K562 (cell line): ENCODE measurements around the gene RCOR1. TPM values are rescaled to one million over a fixed set of nuclear protein-coding genes. Genes with fewer than 3 reads are reported as not detected.
"Not testable (repeated sequence)": the region's sequence is repeated elsewhere in the genome, so short reads cannot be mapped to it uniquely, and the experiment has no call there.

Experiments
- AFF1 ChIP-seq, 2 experiments: fragments of 450-650 bp; IDR thresholded peaks; 2 replicates each; pipeline ENCODE4 v1.6.1; 2018; ENCODE audit warnings: mild to moderate bottlenecking in 2 of 2, low read depth in 1 of 2; ENCODE audit not compliant: partially characterized antibody in 2 of 2
- ATF1 ChIP-seq, 2 experiments: fragments of 450-650 bp in 1 of 2; IDR thresholded peaks; 2 replicates each; pipeline ENCODE4 v1.6.1; 2016; ENCODE audit warnings: missing compliant biosample characterization in 1 of 2, missing genetic modification characterization in 1 of 2
- ATF4 ChIP-seq: fragments of 450-650 bp; formaldehyde crosslinking; IDR thresholded peaks from 2 replicates; pipeline ENCODE4 v1.4.0; 2022; ENCODE audit warnings: mild to moderate bottlenecking, moderate library complexity
- CEBPG ChIP-seq, 3 experiments: fragments of 200-800 bp in 1 of 3; sonication (Bioruptor generic) in 1 of 3; sonication (generic) in 1 of 3; formaldehyde crosslinking in 1 of 3; IDR thresholded peaks in 2 of 3; conservative IDR thresholded peaks in 1 of 3; 2 replicates each; pipeline versions ENCODE4 v1.6.1 to v1.8.0; 2016 to 2022; ENCODE audit warnings: missing compliant biosample characterization in 2 of 3, missing genetic modification characterization in 2 of 3, mild to moderate bottlenecking in 1 of 3, missing genetic modification reagents in 1 of 3
- CREB5 ChIP-seq: fragments of 250-450 bp; sonication (Bioruptor Pico); IDR thresholded peaks from 2 replicates; pipeline ENCODE4 v1.5.0; 2020; ENCODE audit warnings: mild to moderate bottlenecking
- HSF4 ChIP-seq: fragments of 250-450 bp; sonication (Bioruptor Pico); IDR thresholded peaks from 2 replicates; pipeline ENCODE4 v2.1.2; 2022; ENCODE audit warnings: mild to moderate bottlenecking, moderate library complexity, borderline replicate concordance
- MECOM ChIP-seq: fragments of 250-450 bp; sonication (Bioruptor Pico); IDR thresholded peaks from 2 replicates; pipeline ENCODE4 v1.8.0; 2022; ENCODE audit warnings: inconsistent platforms
- NFXL1 ChIP-seq: fragments of 450-650 bp; formaldehyde crosslinking; IDR thresholded peaks from 2 replicates; pipeline ENCODE4 v1.4.0; 2021; ENCODE audit warnings: mild to moderate bottlenecking
- PTRF ChIP-seq: fragments of 450-650 bp; IDR thresholded peaks from 2 replicates; pipeline ENCODE4 v1.6.1; 2016; ENCODE audit warnings: mild to moderate bottlenecking, missing genetic modification characterization, missing compliant biosample characterization
- SRF ChIP-seq, 2 experiments: fragments of 250-450, 450-650 bp in 1 of 2; sonication (Bioruptor Pico) in 1 of 2; sonication (generic) in 1 of 2; formaldehyde crosslinking; IDR thresholded peaks; 2 replicates each; pipeline versions ENCODE4 v1.5.0 to v1.5.1; 2020 to 2022; ENCODE audit warnings: mild to moderate bottlenecking in 1 of 2, missing genetic modification reagents in 1 of 2
- THRB ChIP-seq: fragments of 450-650 bp; formaldehyde crosslinking; conservative IDR thresholded peaks from 2 replicates; pipeline ENCODE4 v1.4.0; 2022; ENCODE audit warnings: mild to moderate bottlenecking, missing genetic modification characterization
- ZFP1 ChIP-seq: fragments of 450-650 bp; formaldehyde crosslinking; IDR thresholded peaks from 2 replicates; pipeline ENCODE4 v1.4.0; 2020; ENCODE audit warnings: mild to moderate bottlenecking, mixed read lengths
- ZNF165 ChIP-seq: fragments of 250-450 bp; sonication (Bioruptor Pico); IDR thresholded peaks from 2 replicates; pipeline ENCODE4 v1.4.0; 2020; ENCODE audit warnings: borderline replicate concordance
- ZNF175 ChIP-seq: fragments of 200-800 bp; sonication (Bioruptor generic); IDR thresholded peaks from 2 replicates; pipeline ENCODE4 v1.6.1; 2016; ENCODE audit warnings: low read depth, mild to moderate bottlenecking, missing genetic modification characterization, missing compliant biosample characterization
- ZNF354B ChIP-seq: fragments of 250-450 bp; sonication (Bioruptor Pico); IDR thresholded peaks from 2 replicates; pipeline ENCODE4 v1.4.0; 2020
- ZNF41 ChIP-seq: fragments of 250-450 bp; sonication (Bioruptor Pico); conservative IDR thresholded peaks from 2 replicates; pipeline ENCODE4 v1.4.0; 2020; ENCODE audit warnings: mild to moderate bottlenecking
- ZNF561 ChIP-seq: fragments of 450-650 bp; formaldehyde crosslinking; conservative IDR thresholded peaks from 2 replicates; pipeline ENCODE4 v1.4.0; 2020; ENCODE audit warnings: mild to moderate bottlenecking, moderate library complexity
- ZNF57 ChIP-seq: fragments of 450-650 bp; formaldehyde crosslinking; IDR thresholded peaks from 2 replicates; pipeline ENCODE4 v1.4.0; 2020; ENCODE audit warnings: mild to moderate bottlenecking, moderate library complexity
- ZNF583 ChIP-seq: fragments of 250-450 bp; sonication (Bioruptor Pico); IDR thresholded peaks from 2 replicates; pipeline ENCODE4 v1.4.0; 2020
- polyA plus RNA-seq, 8 experiments: library from polyadenylated mRNA; depleted of rRNA in 4 of 8; stranded (reverse) in 5 of 8; unstranded in 3 of 8; fragments of >200 nt; fragmentation: Nextera tagmentation in 2 of 8; fragmentation: Illumina TruSeq in 1 of 8; extraction: Ambion mirVana in 2 of 8; extraction: Trizol in 1 of 8; gene quantifications; 2 replicates each; pipeline versions ENCODE4 v1.2.1 to v1.2.3, GENCODE V29; 2011 to 2014; ENCODE audit warnings: inconsistent platforms in 1 of 8, missing spikeins in 1 of 8
- total RNA-seq, 7 experiments: library from RNA; depleted of rRNA in 6 of 7; stranded (reverse); fragments of >200 nt in 6 of 7; fragmentation: Illumina TruSeq in 2 of 7; extraction: Trizol in 2 of 7; gene quantifications; 2 replicates each; pipeline versions ENCODE4 v1.2.1 to v1.2.3, GENCODE V29; 2011 to 2021; ENCODE audit warnings: low replicate concordance in 1 of 7

Gene RCOR1
- total and polyA plus RNA-seq, 9 of the 15 experiments (the other 6 are each of a cell fraction or from before 2014, with no cell fraction given) = 8.5 to 47.9 (median 20.9) TPM

GRCh38 chr14:102550927-102551401 is 41.5 kb upstream of the RCOR1 start (continued):
- TF ChIP-seq ZFP1 (CRISPR knock-in tag) (peak; percentile 73; the same call in 1 of the 2 replicates), ATF4 (CRISPR knock-in tag) (peak; percentile 88), SRF (CRISPR knock-in tag; IDR thresholded peaks at IDR 0.05) (peak; percentile 21 to 96), ZNF41 (peak; percentile 93), NFXL1 (CRISPR knock-in tag) (peak; percentile 94), CREB5 (CRISPR knock-in tag) (peak; percentile 90), AFF1 (IDR thresholded peaks at IDR 0.05; ENCODE audit: low read depth in 1 of 2, partially characterized antibody in 2 of 2) (peak in 1 of 2 experiments; percentile 5), ZNF175 (CRISPR knock-in tag) (peak; percentile 99), MECOM (CRISPR knock-in tag) (peak; percentile 91), ZNF57 (peak; percentile 74; the same call in 1 of the 2 replicates), ZNF165 (CRISPR knock-in tag) (peak; percentile 94), PTRF (tag) (peak; percentile 96), CEBPG (tag; conservative IDR thresholded peaks at IDR 0.05 in 1 of 2, IDR thresholded peaks at IDR 0.05 in 1 of 2) (peak in 1 of 2 experiments; percentile 60; a peak in 2 of 4 replicates), ATF1 (tag; IDR thresholded peaks at IDR 0.05) (peak; percentile 74), ZNF583 (peak; percentile 98), HSF4 (CRISPR knock-in tag) (peak; percentile 95; the same call in 1 of the 2 replicates), ZNF561 (CRISPR knock-in tag) (peak; percentile 54; the same call in 1 of the 2 replicates), ZNF354B (CRISPR knock-in tag) (peak; percentile 87), THRB (CRISPR knock-in tag) (peak; percentile 99)
- not testable (repeated sequence) for TF ChIP-seq CEBPG, ATF1 (CRISPR knock-in tag; IDR thresholded peaks at IDR 0.05)
